ACC112 (cell line): ENCODE results near the gene ZNF638.
"Not testable (repeated sequence)": the region's sequence is repeated elsewhere in the genome, so short reads cannot be mapped to it uniquely, and the experiment has no call there.

Experiments used
- H2AFZ ChIP-seq: fragments of 200-600 bp; sonication (generic); one replicate; pipeline ENCODE4 v1.6.0; 2017; ENCODE audit warnings: antibody characterized with exemption, low read length; ENCODE audit not compliant: unreplicated experiment
- H3K27ac ChIP-seq: fragments of 200-600 bp; sonication (generic); 2 replicates; pipeline ENCODE4 v1.5.1; 2014; ENCODE audit warnings: low read depth, mild to moderate bottlenecking, antibody characterized with exemption, low read length, moderate library complexity
- H3K27me3 ChIP-seq: fragments of 200-600 bp; sonication (generic); 2 replicates; pipeline ENCODE4 v1.6.1; 2014; ENCODE audit warnings: mild to moderate bottlenecking, antibody characterized with exemption, low read length, moderate library complexity, mixed read lengths; ENCODE audit not compliant: insufficient read depth
- H3K36me3 ChIP-seq: fragments of 200-600 bp; sonication (generic); 2 replicates; pipeline ENCODE4 v1.6.1; 2016; ENCODE audit warnings: mild to moderate bottlenecking, antibody characterized with exemption, low read length, moderate library complexity, mixed read lengths; ENCODE audit not compliant: insufficient read depth
- H3K4me1 ChIP-seq: fragments of 200-600 bp; sonication (generic); one replicate; pipeline ENCODE4 v1.6.1; 2016; ENCODE audit warnings: low read length, mixed read lengths; ENCODE audit not compliant: insufficient read depth, unreplicated experiment, control insufficient read depth
- H3K4me3 ChIP-seq: fragments of 200-600 bp; sonication (generic); 2 replicates; pipeline ENCODE4 v1.5.1; 2014; ENCODE audit warnings: mild to moderate bottlenecking, low read depth, low read length
- H3K79me2 ChIP-seq: fragments of 200-600 bp; sonication (generic); one replicate; pipeline ENCODE4 v1.6.0; 2016; ENCODE audit warnings: low read length; ENCODE audit not compliant: control insufficient read depth, unreplicated experiment, insufficient read depth

ZNF638 gene

GRCh38 chr2:71313016-71313766, 18.4 kb upstream of the ZNF638 start:
- Histone ChIP-seq H3K79me2 (no peaks in the 10 kb centered on the region), H2AFZ (no peak overlapping the region), H3K4me1 (no peaks in the 10 kb centered on the region), H3K36me3 (no peaks in the 10 kb centered on the region), H3K27ac (no peak overlapping the region), H3K27me3 (no peaks in the 10 kb centered on the region), H3K4me3 (no peak overlapping the region)

GRCh38 chr2:71317060-71317459, 14.5 kb upstream of the ZNF638 start:
- no peaks in the 10 kb centered on the region for H3K27me3 ChIP-seq
- H3K4me3 ChIP-seq: no peak overlapping the region
- H2AFZ ChIP-seq: no peak overlapping the region
- H3K4me1 ChIP-seq: no peaks in the 10 kb centered on the region
- H3K36me3 ChIP-seq: no peaks in the 10 kb centered on the region
- no peak overlapping the region for H3K27ac ChIP-seq
- H3K79me2 ChIP-seq: no peaks in the 10 kb centered on the region

GRCh38 chr2:71317900-71318299, 13.7 kb upstream of the ZNF638 start:
- H3K36me3 ChIP-seq, H3K27me3 ChIP-seq, H3K79me2 ChIP-seq, H2AFZ ChIP-seq, H3K4me3 ChIP-seq, H3K27ac ChIP-seq, H3K4me1 ChIP-seq: not testable (repeated sequence)

- H3K79me2 ChIP-seq: peaks cover 5% of the 10 kb centered on the region
- H3K36me3 ChIP-seq: no peaks in the 10 kb centered on the region
- H2AFZ ChIP-seq: no peak overlapping the region
- no peak overlapping the region for H3K27ac ChIP-seq
- peaks cover 10% of the 10 kb centered on the region for H3K4me1 ChIP-seq
- H3K4me3 ChIP-seq: no peak overlapping the region
- H3K27me3 ChIP-seq: no peaks in the 10 kb centered on the region
These were observed 8.2 kb upstream of the ZNF638 start for GRCh38 chr2:71323386-71323785.

- H3K4me1 ChIP-seq: peaks cover 10% of the 10 kb centered on the region
- no peaks in the 10 kb centered on the region for H3K27me3 ChIP-seq
- no peak overlapping the region for H3K27ac ChIP-seq
- no peaks in the 10 kb centered on the region for H3K36me3 ChIP-seq
- H3K4me3 ChIP-seq: no peak overlapping the region
- H2AFZ ChIP-seq: no peak overlapping the region
- peaks cover 9% of the 10 kb centered on the region for H3K79me2 ChIP-seq
These were observed 4.6 kb upstream of the ZNF638 start for GRCh38 chr2:71326968-71327367.

- H3K36me3 ChIP-seq: no peaks in the 10 kb centered on the region
- H3K79me2 ChIP-seq: peaks cover 17% of the 10 kb centered on the region
- no peak overlapping the region for H2AFZ ChIP-seq
- H3K4me3 ChIP-seq: no peak overlapping the region
- H3K27ac ChIP-seq: no peak overlapping the region
- H3K27me3 ChIP-seq: no peaks in the 10 kb centered on the region
- H3K4me1 ChIP-seq: peaks cover 10% of the 10 kb centered on the region
These were observed 3.7 kb upstream of the ZNF638 start for GRCh38 chr2:71327916-71328315.

DNA sequence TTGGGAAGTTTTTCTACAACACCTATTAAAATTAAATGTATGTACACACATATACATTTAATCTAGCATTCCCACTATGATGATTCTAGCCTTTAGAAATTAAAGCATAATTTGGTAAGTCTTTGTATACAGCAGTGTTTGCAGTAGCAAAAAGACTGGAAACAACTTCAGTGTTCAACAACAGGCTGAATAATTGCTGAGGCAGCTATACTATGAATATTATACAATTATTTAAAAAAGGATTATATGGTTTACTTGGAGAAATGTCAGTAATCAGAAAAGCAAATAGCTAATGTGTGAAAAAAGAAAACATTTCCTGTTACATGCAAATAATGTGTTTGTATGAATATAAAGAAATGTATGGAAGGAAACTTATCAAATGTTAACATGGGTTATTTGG, 1.4 kb upstream of the ZNF638 start:
- Histone ChIP-seq H3K27ac (no peak overlapping the region), H3K79me2 (peaks cover 36% of the 10 kb centered on the region), H3K4me1 (peaks cover 10% of the 10 kb centered on the region), H2AFZ (no peak overlapping the region), H3K36me3 (no peaks in the 10 kb centered on the region; the same call in 1 of the 2 replicates), H3K4me3 (no peak overlapping the region), H3K27me3 (no peaks in the 10 kb centered on the region)

DNA sequence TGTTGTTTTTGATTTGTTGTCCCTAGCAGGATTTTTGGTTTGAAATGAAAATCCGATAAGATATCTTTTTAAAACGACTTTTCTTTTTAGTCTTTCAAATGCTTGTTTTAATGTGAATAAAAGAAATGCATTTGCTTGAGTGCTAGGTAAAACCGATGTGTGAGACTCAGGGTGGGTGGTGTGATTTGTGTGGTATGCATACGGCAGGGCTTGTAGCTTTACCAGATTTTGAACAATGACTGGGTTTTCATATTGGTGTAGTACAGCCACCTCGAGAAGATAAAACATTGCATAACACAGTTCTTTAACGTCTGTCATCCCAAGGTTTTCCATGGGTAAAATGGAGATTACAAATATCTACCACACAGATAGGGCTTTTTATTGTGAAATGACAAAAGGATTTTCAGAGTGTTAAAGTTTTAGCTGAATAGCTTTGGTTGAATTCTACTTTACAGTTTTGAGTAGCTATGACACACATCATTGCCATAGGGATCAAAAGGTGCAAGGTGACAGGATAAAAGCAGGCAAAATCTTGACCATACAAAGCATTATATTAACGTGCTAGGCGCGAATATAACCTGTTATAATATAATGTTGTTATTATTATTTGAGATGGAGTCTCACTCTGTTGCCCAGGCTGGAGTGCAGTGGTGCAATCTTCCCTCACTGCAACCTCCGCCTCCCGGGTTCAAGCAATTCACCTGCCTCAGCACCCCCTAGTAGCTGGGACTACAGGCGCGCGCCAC, 824 bp upstream of the ZNF638 start:
- H3K27me3 ChIP-seq: no peaks in the 10 kb centered on the region
- peaks cover 7% of the 10 kb centered on the region for H3K4me1 ChIP-seq
- peak overlapping the region; percentile 44 for H2AFZ ChIP-seq
- H3K4me3 ChIP-seq: peak overlapping the region; percentile 68
- no peaks in the 10 kb centered on the region; the same call in 1 of the 2 replicates for H3K36me3 ChIP-seq
- no peak overlapping the region for H3K27ac ChIP-seq
- H3K79me2 ChIP-seq: peaks cover 41% of the 10 kb centered on the region

DNA sequence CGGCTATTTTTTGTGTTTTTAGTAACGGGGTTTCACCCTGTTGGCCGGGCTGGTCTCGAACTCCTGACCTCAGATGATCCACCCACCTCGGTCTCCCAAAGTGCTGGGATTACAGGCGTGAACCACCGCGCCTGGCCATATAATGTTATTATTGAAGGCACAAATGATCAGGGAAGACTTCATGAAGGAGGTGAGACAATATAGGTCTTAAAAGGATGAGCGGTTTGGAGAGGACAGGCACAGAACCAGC, 326 bp upstream of the ZNF638 start:
- not testable (repeated sequence) for H3K36me3 ChIP-seq, H3K27me3 ChIP-seq, H3K27ac ChIP-seq, H3K4me1 ChIP-seq
- Histone ChIP-seq H3K4me3 (peak overlapping the region; percentile 68), H2AFZ (peak overlapping the region; percentile 44), H3K79me2 (peaks cover 44% of the 10 kb centered on the region)

DNA sequence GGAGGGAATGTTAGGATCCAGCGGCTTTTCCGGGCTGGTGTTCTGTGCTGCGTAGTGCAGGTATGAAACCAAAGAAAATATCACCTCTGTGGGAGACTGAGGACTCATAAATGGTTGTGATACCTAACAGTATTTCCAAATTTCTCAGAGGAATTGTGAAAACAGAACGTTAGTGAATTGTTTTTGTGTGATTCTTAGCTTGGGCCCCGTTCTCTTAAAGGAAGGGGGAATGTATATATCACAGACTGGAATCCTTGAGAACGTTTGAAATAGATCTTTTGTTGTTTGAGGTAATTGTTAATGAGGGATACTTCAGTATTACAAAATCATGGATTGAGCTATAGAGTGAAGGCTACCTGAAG, 834 bp downstream of the ZNF638 start:
- no peak overlapping the region for H3K27ac ChIP-seq
- H3K79me2 ChIP-seq: peaks cover 55% of the 10 kb centered on the region
- H3K4me1 ChIP-seq: peaks cover 20% of the 10 kb centered on the region
- no peaks in the 10 kb centered on the region for H3K27me3 ChIP-seq
- no peaks in the 10 kb centered on the region; the same call in 1 of the 2 replicates for H3K36me3 ChIP-seq
- peak overlapping the region; percentile 34 for H2AFZ ChIP-seq
- peak overlapping the region; percentile 82 for H3K4me3 ChIP-seq

GRCh38 chr2:71333619-71334018, 2.0 kb downstream of the ZNF638 start:
- Histone ChIP-seq H3K27me3 (no peaks in the 10 kb centered on the region), H3K79me2 (peaks cover 67% of the 10 kb centered on the region), H3K36me3 (no peaks in the 10 kb centered on the region; the same call in 1 of the 2 replicates), H2AFZ (no peak overlapping the region), H3K4me3 (peak overlapping the region; percentile 82), H3K27ac (no peak overlapping the region), H3K4me1 (peaks cover 22% of the 10 kb centered on the region)
